ENCODE data around the gene APBA2. TPM values are rescaled to one million over a fixed set of nuclear protein-coding genes. Genes with fewer than 3 reads are reported as not detected.

The APBA2 gene
- total RNA-seq, 1 experiment from 2014 or later, result 53.3 TPM

GRCh38 chr15:28947221-28947674 lies 61.5 kb downstream of the APBA2 start:
- Histone ChIP-seq H3K9me3 (replicated peaks) (no peaks in the 10 kb centered on the region), H3K36me3 (no peaks in the 10 kb centered on the region), H3K27me3 (replicated peaks) (no peaks in the 10 kb centered on the region), H3K4me3 (no peak overlapping the region), H3K4me1 (replicated peaks) (no peaks in the 10 kb centered on the region), H3K27ac (no peak overlapping the region)
- DNase-seq (ENCODE audit: low read depth in 1 of 2, low spot score in 2 of 2), result peak in 1 of 2 experiments; percentile 18

GRCh38 chr15:28948036-28948435 lies 62.3 kb downstream of the APBA2 start:
- peak in 1 of 2 experiments; percentile 23 for DNase-seq (ENCODE audit: low read depth in 1 of 2, low spot score in 2 of 2)
- H3K4me1 ChIP-seq (replicated peaks), result no peaks in the 10 kb centered on the region
- H3K9me3 ChIP-seq (replicated peaks), result no peaks in the 10 kb centered on the region
- no peaks in the 10 kb centered on the region for H3K27me3 ChIP-seq (replicated peaks)
- H3K27ac ChIP-seq, result no peak overlapping the region
- no peak overlapping the region for H3K4me3 ChIP-seq
- no peaks in the 10 kb centered on the region for H3K36me3 ChIP-seq

GRCh38 chr15:28950916-28951315 lies 65.1 kb downstream of the APBA2 start:
- DNase-seq (ENCODE audit: low read depth in 1 of 2, low spot score in 2 of 2), result no peak
- no peak overlapping the region for H3K27ac ChIP-seq
- H3K4me3 ChIP-seq, result no peak overlapping the region
- H3K4me1 ChIP-seq (replicated peaks), result peaks cover 17% of the 10 kb centered on the region
- no peaks in the 10 kb centered on the region for H3K9me3 ChIP-seq (replicated peaks)
- no peaks in the 10 kb centered on the region for H3K27me3 ChIP-seq (replicated peaks)
- no peaks in the 10 kb centered on the region for H3K36me3 ChIP-seq

- DNase-seq (ENCODE audit: low read depth in 1 of 2, low spot score in 2 of 2), result no peak
- H3K27ac ChIP-seq, result no peak overlapping the region
- no peaks in the 10 kb centered on the region for H3K27me3 ChIP-seq (replicated peaks)
These were observed 67.1 kb downstream of the APBA2 start for GRCh38 chr15:28952666-28953491.

GRCh38 chr15:28953573-28954195 lies 67.9 kb downstream of the APBA2 start:
- Histone ChIP-seq H3K4me3 (no peak overlapping the region), H3K36me3 (no peaks in the 10 kb centered on the region), H3K27ac (no peak overlapping the region), H3K27me3 (replicated peaks) (no peaks in the 10 kb centered on the region), H3K4me1 (replicated peaks) (peaks cover 26% of the 10 kb centered on the region), H3K9me3 (replicated peaks) (no peaks in the 10 kb centered on the region)
- no peak for DNase-seq (ENCODE audit: low read depth in 1 of 2, low spot score in 2 of 2)

More at GRCh38 chr15:28952666-28953491, 67.1 kb downstream of the APBA2 start:
- peaks cover 26% of the 10 kb centered on the region for H3K4me1 ChIP-seq (replicated peaks)
- no peaks in the 10 kb centered on the region for H3K36me3 ChIP-seq
- no peak overlapping the region for H3K4me3 ChIP-seq
- H3K9me3 ChIP-seq (replicated peaks), result no peaks in the 10 kb centered on the region

GRCh38 chr15:28954466-28955159 lies 68.8 kb downstream of the APBA2 start:
- no peak overlapping the region for H3K4me3 ChIP-seq
- no peaks in the 10 kb centered on the region for H3K36me3 ChIP-seq
- no peaks in the 10 kb centered on the region for H3K9me3 ChIP-seq (replicated peaks)
- H3K27me3 ChIP-seq (replicated peaks), result no peaks in the 10 kb centered on the region
- no peak overlapping the region for H3K27ac ChIP-seq
- H3K4me1 ChIP-seq (replicated peaks), result peaks cover 26% of the 10 kb centered on the region
- DNase-seq (ENCODE audit: low read depth in 1 of 2, low spot score in 2 of 2), result no peak

- DNase-seq (ENCODE audit: low read depth in 1 of 2, low spot score in 2 of 2), result peak; percentile 62 to 66
- H3K27ac ChIP-seq, result peak overlapping the region; percentile 49
- no peaks in the 10 kb centered on the region for H3K9me3 ChIP-seq (replicated peaks)
These were observed 69.6 kb downstream of the APBA2 start for GRCh38 chr15:28955160-28955992.

GRCh38 chr15:28955993-28956421 lies 70.2 kb downstream of the APBA2 start:
- H3K36me3 ChIP-seq, result no peaks in the 10 kb centered on the region
- no peak overlapping the region for H3K4me3 ChIP-seq
- DNase-seq (ENCODE audit: low read depth in 1 of 2, low spot score in 2 of 2), result peak; percentile 74 to 83
- no peaks in the 10 kb centered on the region for H3K9me3 ChIP-seq (replicated peaks)
- peak overlapping the region; percentile 54 for H3K27ac ChIP-seq
- H3K27me3 ChIP-seq (replicated peaks), result no peaks in the 10 kb centered on the region
- peaks cover 33% of the 10 kb centered on the region for H3K4me1 ChIP-seq (replicated peaks)

More at GRCh38 chr15:28955160-28955992, 69.6 kb downstream of the APBA2 start:
- H3K27me3 ChIP-seq (replicated peaks), result no peaks in the 10 kb centered on the region
- no peak overlapping the region for H3K4me3 ChIP-seq
- peaks cover 27% of the 10 kb centered on the region for H3K4me1 ChIP-seq (replicated peaks)
- H3K36me3 ChIP-seq, result no peaks in the 10 kb centered on the region

- no peaks in the 10 kb centered on the region for H3K36me3 ChIP-seq
These were observed 70.7 kb downstream of the APBA2 start for GRCh38 chr15:28956491-28956890.

GRCh38 chr15:28957606-28958498 lies 72.1 kb downstream of the APBA2 start:
- H3K9me3 ChIP-seq (replicated peaks), result no peaks in the 10 kb centered on the region
- no peak overlapping the region for H3K27ac ChIP-seq
- no peaks in the 10 kb centered on the region for H3K27me3 ChIP-seq (replicated peaks)
- peaks cover 40% of the 10 kb centered on the region for H3K4me1 ChIP-seq (replicated peaks)
- DNase-seq (ENCODE audit: low read depth in 1 of 2, low spot score in 2 of 2), result no peak
- no peaks in the 10 kb centered on the region for H3K36me3 ChIP-seq
- H3K4me3 ChIP-seq, result no peak overlapping the region

More at GRCh38 chr15:28956491-28956890, 70.7 kb downstream of the APBA2 start:
- Histone ChIP-seq H3K4me3 (no peak overlapping the region), H3K9me3 (replicated peaks) (no peaks in the 10 kb centered on the region), H3K4me1 (replicated peaks) (peaks cover 38% of the 10 kb centered on the region), H3K27me3 (replicated peaks) (no peaks in the 10 kb centered on the region), H3K27ac (peak overlapping the region; percentile 54)
- no peak for DNase-seq (ENCODE audit: low read depth in 1 of 2, low spot score in 2 of 2)

- Histone ChIP-seq H3K36me3 (no peaks in the 10 kb centered on the region), H3K4me3 (no peak overlapping the region), H3K9me3 (replicated peaks) (no peaks in the 10 kb centered on the region), H3K27me3 (replicated peaks) (no peaks in the 10 kb centered on the region), H3K27ac (no peak overlapping the region), H3K4me1 (replicated peaks) (peaks cover 47% of the 10 kb centered on the region)
- no peak for DNase-seq (ENCODE audit: low read depth in 1 of 2, low spot score in 2 of 2)
These were observed 73.6 kb downstream of the APBA2 start for GRCh38 chr15:28959326-28959725.

- peak; percentile 66 to 86 for DNase-seq (ENCODE audit: low read depth in 1 of 2, low spot score in 2 of 2)
- Histone ChIP-seq H3K4me3 (no peak overlapping the region), H3K4me1 (replicated peaks) (peaks cover 31% of the 10 kb centered on the region), H3K27ac (0 out of 2 replicates have a peak overlapping the region, but pooled peaks have one; percentile 7), H3K9me3 (replicated peaks) (no peaks in the 10 kb centered on the region), H3K27me3 (replicated peaks) (no peaks in the 10 kb centered on the region), H3K36me3 (no peaks in the 10 kb centered on the region)
These were observed 75.2 kb downstream of the APBA2 start for GRCh38 chr15:28960979-28961378.
